ENCODE measurements around the gene LBP.

- TF ChIP-seq CTCF (IDR thresholded peaks at IDR 0.05; ENCODE audit: low read depth, low read length) (no peak), POLR2A (IDR thresholded peaks at IDR 0.05; ENCODE audit: extremely low read depth, insufficient read length) (no peak)
These were observed 4.1 kb upstream of the LBP start for GRCh38 chr20:38342216-38342615.
